ENCODE data around the gene BANF1.

- TF ChIP-seq CTCF (IDR thresholded peaks at IDR 0.05) (no peak), POLR2A (IDR thresholded peaks at IDR 0.05) (peak; percentile 19 to 64), POLR2AphosphoS5 (IDR thresholded peaks at IDR 0.05) (peak in 2 of 3 donors; percentile 75 to 98), EP300 (IDR thresholded peaks at IDR 0.05) (no peak)
Observed at GRCh38 chr11:66001942-66002647, at the start of gene BANF1, which contains the start of gene EIF1AD.

Data from suprapubic skin (tissue), 4 donors.